GM12892 (cell line): Measurements from ENCODE around the gene CAMK2D.

ENCODE experiments used
- POLR2A ChIP-seq: IDR thresholded peaks from 2 replicates; pipeline ENCODE4 v1.6.1; 2011; ENCODE audit warnings: low read depth, low read length, control low read depth
- POLR2AphosphoS5 ChIP-seq: IDR thresholded peaks from 2 replicates; pipeline ENCODE4 v1.6.1; 2011; ENCODE audit warnings: low read depth, low read length, control low read depth
- TAF1 ChIP-seq: IDR thresholded peaks from 2 replicates; pipeline ENCODE4 v1.6.1; 2011; ENCODE audit warnings: low read depth, mild to moderate bottlenecking, control low read depth, low read length, borderline replicate concordance

DNA sequence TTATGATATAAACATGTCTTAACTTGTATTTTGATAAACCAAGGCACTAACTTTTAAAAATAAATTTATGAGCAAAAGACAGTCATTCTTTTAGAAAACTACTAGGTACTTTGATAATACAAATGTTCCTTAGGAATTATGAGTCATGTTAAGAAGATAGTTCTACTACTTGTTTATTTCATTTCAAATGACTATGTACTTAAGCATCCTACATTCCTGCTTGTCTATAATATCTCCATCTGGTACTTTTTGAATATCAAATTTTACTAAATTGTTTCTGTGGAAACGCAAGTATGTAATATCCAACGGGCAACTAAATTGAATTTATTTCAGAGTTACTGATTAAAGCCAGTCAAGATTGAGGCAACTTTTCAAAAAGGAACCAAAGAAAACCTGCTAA lies 61.8 kb downstream of the CAMK2D start:
- no peak for TF ChIP-seq POLR2AphosphoS5
- no peak for TF ChIP-seq POLR2A
- TF ChIP-seq TAF1 = no peak
